WERI-Rb-1 (cell line): ENCODE results near the gene STUM.

Experiments used
- DNase-seq: peaks from one replicate; pipeline ENCODE4 v3.0.0-alpha.2; 2020
- H3K27ac ChIP-seq: fragments of 250-450 bp; sonication (Bioruptor Pico); 2 replicates; pipeline ENCODE4 v1.5.1; 2020; ENCODE audit warnings: mild to moderate bottlenecking, moderate library complexity
- H3K27me3 ChIP-seq: fragments of 250-450 bp; sonication (Bioruptor Pico); 2 replicates; pipeline ENCODE4 v1.5.1; 2021; ENCODE audit warnings: mild to moderate bottlenecking, low read depth, moderate library complexity; ENCODE audit not compliant: insufficient read depth, severe bottlenecking
- H3K36me3 ChIP-seq: fragments of 250-450 bp; sonication (Bioruptor Pico); 2 replicates; pipeline ENCODE4 v1.5.1; 2020; ENCODE audit warnings: mild to moderate bottlenecking, moderate library complexity
- H3K4me3 ChIP-seq: 2 replicates; pipeline ENCODE4 v1.5.1; 2011; ENCODE audit warnings: low read depth, mild to moderate bottlenecking, control low read depth, low read length
- H3K9me3 ChIP-seq: fragments of 250-450 bp; sonication (Bioruptor Pico); 2 replicates; pipeline ENCODE4 v1.5.1; 2021; ENCODE audit warnings: mild to moderate bottlenecking, moderate library complexity; ENCODE audit not compliant: severe bottlenecking
- TF ChIP-seq, protein P1 (sequence below): IDR thresholded peaks from 2 replicates; pipeline ENCODE4 v1.5.1; 2011; ENCODE audit warnings: low read depth, mild to moderate bottlenecking, control low read depth, inconsistent platforms, low read length

The STUM gene

DNA sequence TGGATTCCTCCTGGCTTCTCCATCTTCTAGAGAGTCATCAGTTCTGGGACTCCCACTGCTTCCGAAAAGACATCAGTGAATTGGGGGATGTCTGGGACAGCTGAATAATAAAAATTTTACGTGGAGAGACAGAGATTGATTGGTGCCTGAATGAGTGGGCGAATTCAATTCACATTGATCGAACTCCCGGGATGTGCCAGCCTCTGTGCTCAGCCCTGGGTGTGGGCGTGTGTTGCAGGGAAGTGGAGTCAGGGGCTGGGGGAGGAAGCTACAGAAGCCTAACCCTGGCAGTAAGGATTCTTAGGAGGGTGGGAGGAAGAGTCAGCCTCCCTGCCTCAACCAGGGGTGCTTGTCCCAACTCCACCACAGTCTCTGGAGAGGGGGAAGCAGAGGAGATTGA, 18.0 kb upstream of the STUM start:
- H3K27ac ChIP-seq, result no peak overlapping the region
- TF ChIP-seq, protein P1, sequence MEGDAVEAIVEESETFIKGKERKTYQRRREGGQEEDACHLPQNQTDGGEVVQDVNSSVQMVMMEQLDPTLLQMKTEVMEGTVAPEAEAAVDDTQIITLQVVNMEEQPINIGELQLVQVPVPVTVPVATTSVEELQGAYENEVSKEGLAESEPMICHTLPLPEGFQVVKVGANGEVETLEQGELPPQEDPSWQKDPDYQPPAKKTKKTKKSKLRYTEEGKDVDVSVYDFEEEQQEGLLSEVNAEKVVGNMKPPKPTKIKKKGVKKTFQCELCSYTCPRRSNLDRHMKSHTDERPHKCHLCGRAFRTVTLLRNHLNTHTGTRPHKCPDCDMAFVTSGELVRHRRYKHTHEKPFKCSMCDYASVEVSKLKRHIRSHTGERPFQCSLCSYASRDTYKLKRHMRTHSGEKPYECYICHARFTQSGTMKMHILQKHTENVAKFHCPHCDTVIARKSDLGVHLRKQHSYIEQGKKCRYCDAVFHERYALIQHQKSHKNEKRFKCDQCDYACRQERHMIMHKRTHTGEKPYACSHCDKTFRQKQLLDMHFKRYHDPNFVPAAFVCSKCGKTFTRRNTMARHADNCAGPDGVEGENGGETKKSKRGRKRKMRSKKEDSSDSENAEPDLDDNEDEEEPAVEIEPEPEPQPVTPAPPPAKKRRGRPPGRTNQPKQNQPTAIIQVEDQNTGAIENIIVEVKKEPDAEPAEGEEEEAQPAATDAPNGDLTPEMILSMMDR, result no peak

DNA sequence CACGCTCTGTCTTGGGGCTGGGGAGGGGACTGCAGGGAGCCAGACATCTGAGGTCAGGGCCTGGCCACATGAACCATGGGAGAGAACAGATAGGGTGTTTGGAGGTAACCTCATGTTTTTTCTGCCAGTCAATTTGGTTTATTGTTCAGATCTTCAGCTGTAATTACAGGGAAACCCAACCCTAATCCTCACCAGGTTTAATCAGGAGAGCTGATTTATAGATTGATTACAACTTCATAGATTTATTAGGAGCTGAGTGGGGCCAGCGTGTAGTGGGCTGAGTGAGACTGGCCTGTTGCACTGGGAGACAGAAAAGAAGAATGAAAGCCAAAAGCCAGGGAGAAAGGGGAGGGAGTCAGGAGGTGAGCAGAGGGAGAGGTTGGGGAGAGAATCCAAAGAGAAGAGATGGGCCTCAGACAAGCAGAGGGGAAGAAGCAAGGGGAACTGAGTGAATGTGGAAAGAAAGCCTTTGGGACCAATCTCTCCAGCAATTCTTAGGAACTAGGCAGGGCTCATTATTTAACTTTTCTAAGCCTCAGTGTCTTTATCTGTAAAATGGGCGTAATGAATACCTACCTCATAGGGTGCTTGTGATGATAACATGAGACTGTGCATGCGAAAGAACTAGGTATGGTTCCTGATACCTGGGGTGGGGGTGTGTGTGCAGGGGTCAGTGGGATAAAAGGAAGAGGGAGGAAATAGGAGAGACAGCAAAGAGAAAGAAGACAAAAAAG, 17.0 kb upstream of the STUM start:
- no peak for DNase-seq
- Histone ChIP-seq H3K27ac (no peak overlapping the region), H3K4me3 (no peak overlapping the region), H3K27me3 (no peaks in the 10 kb centered on the region), H3K9me3 (no peaks in the 10 kb centered on the region), H3K36me3 (no peaks in the 10 kb centered on the region)
- TF ChIP-seq, protein P1, result no peak

More for the DNA sequence above, 18.0 kb upstream of the STUM start:
- no peak for DNase-seq
- no peaks in the 10 kb centered on the region for H3K27me3 ChIP-seq
- no peak overlapping the region for H3K4me3 ChIP-seq
- no peaks in the 10 kb centered on the region for H3K36me3 ChIP-seq
- H3K9me3 ChIP-seq, result no peaks in the 10 kb centered on the region

DNA sequence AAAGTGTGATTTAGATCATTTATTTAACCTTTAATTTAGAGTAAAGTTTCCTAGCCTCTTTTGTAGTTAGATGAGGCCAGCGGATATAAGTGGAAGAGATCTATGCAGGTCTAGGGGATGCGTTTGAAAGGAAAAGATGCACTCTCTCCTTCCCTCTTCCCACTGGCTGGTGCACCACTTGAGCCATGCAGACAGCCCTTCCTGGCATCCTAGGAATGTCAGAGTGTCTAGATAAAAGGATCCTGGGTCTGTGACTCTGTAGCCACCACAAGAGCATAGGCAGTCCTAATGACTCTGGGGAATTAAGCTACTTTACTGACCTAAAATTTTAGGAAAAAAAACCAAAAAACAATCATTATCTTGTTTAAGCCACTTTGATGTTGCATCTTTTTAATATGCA, 16.0 kb upstream of the STUM start:
- H3K27me3 ChIP-seq, result no peaks in the 10 kb centered on the region
- no peaks in the 10 kb centered on the region for H3K36me3 ChIP-seq
- DNase-seq, result no peak
- H3K27ac ChIP-seq, result no peak overlapping the region
- H3K9me3 ChIP-seq, result no peaks in the 10 kb centered on the region
- no peak overlapping the region for H3K4me3 ChIP-seq
- TF ChIP-seq, protein P1, result no peak

DNA sequence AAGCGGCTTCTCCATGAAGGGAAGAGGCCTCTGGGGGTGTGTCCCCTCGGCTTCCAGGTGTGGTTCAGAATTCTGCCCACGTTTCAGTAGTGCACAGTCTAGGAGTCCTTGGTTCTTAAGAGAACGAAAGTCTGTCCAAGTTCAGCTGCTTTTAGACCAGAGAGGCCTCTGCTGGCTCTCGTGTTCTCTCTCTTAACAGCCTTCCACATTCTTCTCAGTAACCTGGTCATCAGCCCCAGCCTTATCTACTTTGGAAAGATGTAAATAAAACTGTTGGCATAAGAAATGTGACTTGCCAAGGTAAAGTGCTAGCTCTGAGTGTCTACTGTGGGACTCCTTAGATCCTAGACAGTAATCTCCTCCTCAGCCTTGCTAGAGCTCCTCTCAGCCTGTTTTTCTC, 15.3 kb upstream of the STUM start:
- no peak overlapping the region for H3K4me3 ChIP-seq
- H3K36me3 ChIP-seq, result no peaks in the 10 kb centered on the region
- no peak overlapping the region for H3K27ac ChIP-seq
- TF ChIP-seq, protein P1, result no peak
- H3K27me3 ChIP-seq, result no peaks in the 10 kb centered on the region
- no peaks in the 10 kb centered on the region for H3K9me3 ChIP-seq
- DNase-seq, result no peak

DNA sequence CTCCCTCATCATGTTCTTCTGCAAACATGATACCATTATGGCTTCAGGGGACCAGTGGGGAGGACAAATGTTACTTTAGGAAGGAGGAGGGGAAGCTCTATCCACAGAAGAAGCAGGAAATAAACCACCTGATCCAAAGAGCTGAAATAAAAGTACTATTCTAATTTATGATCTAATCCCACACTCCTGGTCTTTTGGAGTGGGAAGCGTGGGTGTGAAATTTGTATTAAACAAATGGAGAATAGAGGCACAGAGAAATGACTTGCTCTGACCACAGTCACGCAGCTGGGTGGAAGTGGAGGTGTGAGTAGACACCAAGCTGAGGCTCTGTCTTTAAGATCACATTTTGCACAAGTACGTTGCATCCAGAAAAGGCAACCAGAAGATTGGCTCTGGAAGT, 14.5 kb upstream of the STUM start:
- TF ChIP-seq, protein P1, result no peak
- H3K36me3 ChIP-seq, result no peaks in the 10 kb centered on the region
- no peak overlapping the region for H3K4me3 ChIP-seq
- DNase-seq, result no peak
- H3K9me3 ChIP-seq, result no peaks in the 10 kb centered on the region
- H3K27ac ChIP-seq, result no peak overlapping the region
- no peaks in the 10 kb centered on the region for H3K27me3 ChIP-seq

DNA sequence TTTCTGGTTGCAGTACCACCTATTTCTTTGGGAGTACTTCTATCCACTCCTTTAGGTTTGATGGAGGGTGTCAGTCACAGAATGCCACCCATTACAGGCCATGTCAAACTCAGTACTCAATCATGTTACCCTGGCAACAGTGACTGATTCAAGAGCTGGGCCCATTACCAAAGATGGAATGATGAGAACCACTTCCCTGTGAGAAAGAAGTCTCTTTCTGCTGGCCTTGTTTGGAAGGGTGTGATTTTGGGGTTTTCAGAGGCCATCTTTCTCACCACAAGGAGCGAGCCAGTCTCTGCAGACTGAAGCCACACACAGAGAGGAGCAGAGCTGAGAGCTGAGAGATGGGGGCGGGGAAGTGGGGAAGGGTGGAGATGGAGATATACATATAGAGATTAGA, 13.9 kb upstream of the STUM start:
- Histone ChIP-seq H3K36me3 (no peaks in the 10 kb centered on the region), H3K9me3 (no peaks in the 10 kb centered on the region), H3K27ac (no peak overlapping the region), H3K4me3 (no peak overlapping the region), H3K27me3 (no peaks in the 10 kb centered on the region)
- TF ChIP-seq, protein P1, result no peak
- DNase-seq, result no peak
